Hepatocyte (in vitro differentiated cells): ENCODE measurements around the gene ERO1B. TPM values are rescaled to one million over a fixed set of nuclear protein-coding genes. Genes with fewer than 3 reads are reported as not detected.

Experiments used
- DNase-seq: peaks from one replicate; pipeline ENCODE4 v3.0.0-alpha.2; 2016; ENCODE audit warnings: low spot score
- H2AFZ ChIP-seq: fragments of 200-600 bp; sonication (generic); 2 replicates; pipeline ENCODE4 v1.6.0; 2016; ENCODE audit warnings: antibody characterized with exemption, mild to moderate bottlenecking
- H3K27ac ChIP-seq: fragments of 200-600 bp; sonication (generic); 2 replicates; pipeline ENCODE4 v1.5.1; 2016; ENCODE audit warnings: mild to moderate bottlenecking
- H3K27me3 ChIP-seq: fragments of 200-600 bp; sonication (generic); 2 replicates; pipeline ENCODE4 v1.6.1; 2016
- H3K36me3 ChIP-seq: fragments of 200-600 bp; sonication (generic); replicated peaks from 2 replicates; pipeline ENCODE4 v1.5.1; 2016; ENCODE audit warnings: low read depth; ENCODE audit not compliant: insufficient read depth
- H3K4me1 ChIP-seq: fragments of 200-600 bp; sonication (generic); 2 replicates; pipeline ENCODE4 v1.5.1; 2016; ENCODE audit warnings: mild to moderate bottlenecking, moderate library complexity; ENCODE audit not compliant: insufficient read depth
- H3K4me2 ChIP-seq: fragments of 200-600 bp; sonication (generic); 2 replicates; pipeline ENCODE4 v1.6.0; 2016
- H3K4me3 ChIP-seq: fragments of 200-600 bp; sonication (generic); 2 replicates; pipeline ENCODE4 v1.5.1; 2016; ENCODE audit warnings: mild to moderate bottlenecking
- H3K79me2 ChIP-seq: fragments of 200-600 bp; sonication (generic); 2 replicates; pipeline ENCODE4 v1.6.0; 2017; ENCODE audit warnings: mild to moderate bottlenecking
- H3K9me2 ChIP-seq: fragments of 200-600 bp; sonication (generic); replicated peaks from 2 replicates; pipeline ENCODE4 v1.6.0; 2017; ENCODE audit warnings: mild to moderate bottlenecking; ENCODE audit not compliant: insufficient read depth
- H3K9me3 ChIP-seq: fragments of 200-600 bp; sonication (generic); 2 replicates; pipeline ENCODE4 v1.5.1; 2016; ENCODE audit warnings: low read depth, mild to moderate bottlenecking
- H4K20me1 ChIP-seq: fragments of 200-600 bp; sonication (generic); 2 replicates; pipeline ENCODE4 v1.6.0; 2016; ENCODE audit warnings: mild to moderate bottlenecking; ENCODE audit not compliant: insufficient read depth, poor library complexity, severe bottlenecking
- EZH2 ChIP-seq: fragments of 200-600 bp; sonication (generic); IDR thresholded peaks from 2 replicates; pipeline ENCODE4 v1.6.1; 2016; ENCODE audit warnings: antibody characterized with exemption, mild to moderate bottlenecking, borderline replicate concordance
- EZH2phosphoT487 ChIP-seq: fragments of 200-600 bp; sonication (generic); IDR thresholded peaks from one replicate; pipeline ENCODE4 v1.6.1; 2018; ENCODE audit warnings: antibody characterized with exemption, mild to moderate bottlenecking, low read depth, moderate library complexity; ENCODE audit not compliant: unreplicated experiment, severe bottlenecking
- WGBS: methylation state at CpG from one replicate; pipeline ENCODE4 v1.1.6; 2016; ENCODE audit warnings: low lambda C conversion rate; ENCODE audit errors: missing lambda C conversion rate; 5-methylcytosine and 5-hydroxymethylcytosine counted together
- polyA plus RNA-seq: library from polyadenylated mRNA; unstranded; fragments of >200 nt; fragmentation: Nextera tagmentation; extraction: Ambion mirVana; gene quantifications from 2 replicates; pipeline ENCODE4 v1.2.1, GENCODE V29; 2016
- total RNA-seq: library from RNA; depleted of rRNA; stranded (reverse); fragments of >200 nt; gene quantifications from 2 replicates; pipeline ENCODE4 v1.2.3, GENCODE V29; 2014
- TF ChIP-seq, protein P1 (sequence below): fragments of 200-600 bp; sonication (generic); IDR thresholded peaks from 2 replicates; pipeline ENCODE4 v1.5.1; 2016; ENCODE audit warnings: antibody characterized with exemption, mild to moderate bottlenecking; ENCODE audit not compliant: poor library complexity

The ERO1B gene
- total and polyA plus RNA-seq, 2 experiments from 2014 or later, result 3.6 to 5.8 TPM

DNA sequence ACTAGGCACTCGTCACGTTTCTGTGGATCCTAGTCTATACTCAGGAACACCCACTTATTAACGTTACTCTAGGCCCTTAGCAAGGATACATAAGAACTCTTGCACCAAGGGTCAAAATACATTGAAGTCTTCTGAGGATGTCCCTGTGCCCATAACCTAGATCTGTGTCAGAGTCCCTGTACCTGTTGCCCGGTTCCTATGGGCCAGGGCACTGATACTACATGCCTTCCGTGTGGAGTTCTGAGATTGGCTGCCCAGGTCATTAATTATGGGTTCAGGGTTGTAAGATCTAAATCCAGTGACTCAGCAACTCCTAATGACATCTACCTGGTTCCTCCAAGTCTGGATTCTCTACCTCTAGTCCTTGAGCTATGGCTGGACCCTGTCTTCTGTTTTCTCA lies 69.9 kb downstream of the ERO1B start:
- no peak for DNase-seq
- H4K20me1 ChIP-seq, result no peaks in the 10 kb centered on the region
- 97% methylated on average over 5 of the region's 5 CpGs for WGBS
- no peak overlapping the region for H2AFZ ChIP-seq
- H3K27me3 ChIP-seq, result no peaks in the 10 kb centered on the region
- H3K27ac ChIP-seq, result no peak overlapping the region
- H3K4me3 ChIP-seq, result no peak overlapping the region
- no peaks in the 10 kb centered on the region for H3K36me3 ChIP-seq
- no peaks in the 10 kb centered on the region for H3K9me2 ChIP-seq
- no peaks in the 10 kb centered on the region for H3K9me3 ChIP-seq
- H3K4me1 ChIP-seq, result peaks cover 4% of the 10 kb centered on the region
- TF ChIP-seq, protein P1, sequence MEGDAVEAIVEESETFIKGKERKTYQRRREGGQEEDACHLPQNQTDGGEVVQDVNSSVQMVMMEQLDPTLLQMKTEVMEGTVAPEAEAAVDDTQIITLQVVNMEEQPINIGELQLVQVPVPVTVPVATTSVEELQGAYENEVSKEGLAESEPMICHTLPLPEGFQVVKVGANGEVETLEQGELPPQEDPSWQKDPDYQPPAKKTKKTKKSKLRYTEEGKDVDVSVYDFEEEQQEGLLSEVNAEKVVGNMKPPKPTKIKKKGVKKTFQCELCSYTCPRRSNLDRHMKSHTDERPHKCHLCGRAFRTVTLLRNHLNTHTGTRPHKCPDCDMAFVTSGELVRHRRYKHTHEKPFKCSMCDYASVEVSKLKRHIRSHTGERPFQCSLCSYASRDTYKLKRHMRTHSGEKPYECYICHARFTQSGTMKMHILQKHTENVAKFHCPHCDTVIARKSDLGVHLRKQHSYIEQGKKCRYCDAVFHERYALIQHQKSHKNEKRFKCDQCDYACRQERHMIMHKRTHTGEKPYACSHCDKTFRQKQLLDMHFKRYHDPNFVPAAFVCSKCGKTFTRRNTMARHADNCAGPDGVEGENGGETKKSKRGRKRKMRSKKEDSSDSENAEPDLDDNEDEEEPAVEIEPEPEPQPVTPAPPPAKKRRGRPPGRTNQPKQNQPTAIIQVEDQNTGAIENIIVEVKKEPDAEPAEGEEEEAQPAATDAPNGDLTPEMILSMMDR, result no peak
- TF ChIP-seq EZH2phosphoT487, result no peak
- TF ChIP-seq EZH2, result no peak
- no peaks in the 10 kb centered on the region for H3K79me2 ChIP-seq
- H3K4me2 ChIP-seq, result no peak overlapping the region

DNA sequence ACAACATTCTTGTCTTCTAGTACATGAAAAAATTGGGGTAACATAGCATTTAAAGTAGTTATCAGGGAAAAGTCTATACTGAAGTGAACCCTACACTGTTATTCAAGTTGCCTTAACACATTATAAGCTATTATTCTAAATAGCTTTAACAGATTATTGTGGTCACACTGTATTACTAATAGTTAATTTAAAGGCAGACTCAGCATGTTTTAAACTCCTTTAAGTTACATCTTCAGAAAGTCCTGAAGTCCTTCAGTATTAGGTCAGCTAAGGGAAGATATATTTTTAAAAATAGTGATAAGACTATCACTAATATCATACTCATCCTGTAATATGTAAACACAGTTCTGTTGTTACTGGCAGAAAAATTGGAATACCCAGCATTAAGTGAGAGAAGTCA lies 72.0 kb downstream of the ERO1B start:
- no peaks in the 10 kb centered on the region for H3K9me2 ChIP-seq
- H2AFZ ChIP-seq, result no peak overlapping the region
- H3K79me2 ChIP-seq, result no peaks in the 10 kb centered on the region
- no peak overlapping the region for H3K4me2 ChIP-seq
- no peaks in the 10 kb centered on the region for H4K20me1 ChIP-seq
- no peaks in the 10 kb centered on the region for H3K36me3 ChIP-seq
- peaks cover 4% of the 10 kb centered on the region for H3K4me1 ChIP-seq
- no peak for DNase-seq
- TF ChIP-seq, protein P1, result no peak
- TF ChIP-seq EZH2 (no peak), EZH2phosphoT487 (no peak)
- H3K9me3 ChIP-seq, result no peaks in the 10 kb centered on the region
- H3K4me3 ChIP-seq, result no peak overlapping the region
- H3K27me3 ChIP-seq, result no peaks in the 10 kb centered on the region
- no peak overlapping the region for H3K27ac ChIP-seq

DNA sequence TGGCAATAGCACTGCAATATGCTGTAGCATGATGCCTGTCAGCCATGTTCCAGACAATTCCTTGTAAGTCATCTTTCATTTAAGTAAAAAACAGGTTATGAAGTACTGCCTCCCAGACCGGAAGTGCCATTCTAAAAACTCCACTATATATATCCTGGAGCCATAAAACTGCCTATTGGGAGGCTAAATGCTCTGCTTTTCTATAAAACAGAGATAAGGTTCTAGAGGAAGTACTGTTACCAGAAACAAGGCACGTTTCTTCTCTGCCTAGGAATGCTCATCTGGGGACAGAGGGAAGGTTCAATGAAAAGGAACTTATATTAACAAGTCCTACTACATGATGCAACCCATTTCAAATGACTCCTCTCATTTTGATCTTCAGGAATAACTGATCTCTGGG lies 72.6 kb downstream of the ERO1B start:
- peaks cover 4% of the 10 kb centered on the region for H3K4me1 ChIP-seq
- 21% methylated on average over 2 of the region's 2 CpGs for WGBS
- no peaks in the 10 kb centered on the region for H3K9me2 ChIP-seq
- H3K4me3 ChIP-seq, result no peak overlapping the region
- H3K79me2 ChIP-seq, result no peaks in the 10 kb centered on the region
- no peak overlapping the region for H3K4me2 ChIP-seq
- no peak overlapping the region for H3K27ac ChIP-seq
- TF ChIP-seq, protein P1, result no peak
- TF ChIP-seq EZH2 (no peak), EZH2phosphoT487 (no peak)
- H3K27me3 ChIP-seq, result no peaks in the 10 kb centered on the region
- DNase-seq, result no peak
- H3K9me3 ChIP-seq, result no peaks in the 10 kb centered on the region
- no peaks in the 10 kb centered on the region for H4K20me1 ChIP-seq
- H3K36me3 ChIP-seq, result no peaks in the 10 kb centered on the region
- no peak overlapping the region for H2AFZ ChIP-seq

DNA sequence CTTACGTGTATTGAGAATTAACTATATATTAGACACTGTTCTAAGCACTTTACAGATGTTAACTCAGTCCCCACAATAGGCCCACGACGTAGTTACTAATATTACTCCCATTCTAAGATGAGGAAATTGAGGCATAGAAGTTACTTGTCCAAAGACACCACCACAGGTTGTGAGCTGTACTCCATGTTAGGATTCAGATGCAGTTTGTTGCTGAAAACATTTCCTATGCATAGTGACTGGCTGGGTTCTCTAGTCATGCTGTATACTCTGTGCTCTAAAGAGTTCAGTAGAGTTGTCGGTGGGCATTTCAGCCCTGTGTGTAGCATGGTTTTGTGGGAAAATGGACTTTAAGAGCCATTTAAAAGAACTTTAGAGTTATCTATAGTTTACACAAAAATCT lies 74.2 kb downstream of the ERO1B start:
- no peaks in the 10 kb centered on the region for H4K20me1 ChIP-seq
- no peaks in the 10 kb centered on the region for H3K36me3 ChIP-seq
- H2AFZ ChIP-seq, result no peak overlapping the region
- no peaks in the 10 kb centered on the region for H3K9me2 ChIP-seq
- DNase-seq, result no peak
- TF ChIP-seq EZH2phosphoT487 (no peak), EZH2 (no peak)
- TF ChIP-seq, protein P1, result no peak
- no peaks in the 10 kb centered on the region for H3K79me2 ChIP-seq
- peaks cover 6% of the 10 kb centered on the region for H3K9me3 ChIP-seq
- no peak overlapping the region for H3K27ac ChIP-seq
- no peaks in the 10 kb centered on the region for H3K27me3 ChIP-seq
- WGBS, result 93% methylated on average over 4 of the region's 4 CpGs
- H3K4me3 ChIP-seq, result no peak overlapping the region
- no peak overlapping the region for H3K4me2 ChIP-seq
- H3K4me1 ChIP-seq, result peaks cover 4% of the 10 kb centered on the region
